GM21737 (cell line): ENCODE data around the gene ASTN2.

Source experiments
- ATAC-seq: cut with Tn5 transposase; IDR thresholded peaks from one replicate; pipeline ENCODE4 v1.9.1; 2021; ENCODE audit warnings: mild to moderate bottlenecking, moderate library complexity; ENCODE audit not compliant: unreplicated experiment

The ASTN2 gene

GRCh38 chr9:116550696-116551436 lies 864.0 kb downstream of the ASTN2 start:
- no peak for ATAC-seq

- no peak for ATAC-seq
These were observed 864.8 kb downstream of the ASTN2 start for GRCh38 chr9:116549786-116550660.

DNA sequence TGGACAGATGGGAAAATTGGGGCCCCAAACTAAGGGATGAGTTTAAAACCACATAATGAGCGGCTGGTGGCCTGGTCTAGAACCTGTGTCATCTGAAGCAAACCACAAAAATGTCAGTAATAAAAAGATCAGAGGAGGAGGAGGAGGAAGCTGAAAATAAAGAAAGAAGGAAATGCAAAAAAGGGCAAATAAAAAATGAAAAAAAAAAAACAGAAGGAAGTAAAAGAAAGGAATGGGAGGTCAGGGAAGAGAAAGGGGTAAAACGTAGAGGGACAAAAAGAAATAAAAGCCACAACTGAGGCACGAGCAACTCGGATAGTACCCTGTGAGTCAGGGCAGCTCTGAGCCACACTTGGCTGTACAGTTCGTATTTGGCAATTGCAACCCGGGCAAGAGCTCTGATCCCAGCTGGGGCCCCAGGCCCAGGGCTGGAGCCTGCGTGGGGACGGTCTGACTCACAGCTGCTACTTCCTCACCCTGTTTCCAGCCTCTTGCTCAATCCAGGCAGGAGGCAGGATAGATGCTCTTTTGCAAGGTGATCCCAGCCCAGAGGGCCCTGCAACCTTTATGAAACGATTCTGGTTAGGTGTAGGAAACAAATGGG lies 865.7 kb downstream of the ASTN2 start:
- ATAC-seq = no peak

DNA sequence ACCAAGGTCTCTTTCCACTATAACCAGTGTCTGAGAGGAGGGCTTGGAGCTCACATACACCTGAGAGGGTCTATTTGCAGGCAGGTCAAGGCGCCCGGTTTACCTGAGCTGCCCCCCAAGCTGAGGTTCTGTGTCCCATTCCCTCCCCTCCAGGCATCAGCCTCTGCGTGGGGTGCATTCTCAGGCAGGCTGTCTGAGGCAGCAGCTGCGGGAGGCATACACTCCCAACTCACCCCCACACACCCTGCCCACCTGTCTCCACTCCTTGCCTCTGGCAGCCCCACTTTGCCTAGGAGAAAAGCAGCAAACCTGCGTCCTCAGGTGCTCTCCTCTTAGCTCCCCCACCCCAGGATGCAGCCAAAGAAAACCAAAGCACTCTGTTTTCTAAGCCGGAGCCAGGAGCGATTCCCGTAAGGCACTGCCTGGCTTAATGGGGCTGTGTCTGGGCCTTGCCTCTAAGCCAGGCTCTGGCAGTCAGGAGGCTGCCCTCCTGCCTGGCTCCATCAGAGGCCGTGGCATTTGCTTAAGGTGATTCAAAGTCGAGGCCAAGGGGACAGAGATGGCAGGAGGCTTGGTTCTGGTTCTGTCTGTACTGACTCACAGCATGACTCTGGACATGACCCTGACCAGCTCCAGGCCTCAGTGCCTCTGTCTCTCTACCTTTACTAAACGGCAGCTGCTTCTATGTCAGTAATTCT lies 867.0 kb downstream of the ASTN2 start:
- ATAC-seq = no peak

DNA sequence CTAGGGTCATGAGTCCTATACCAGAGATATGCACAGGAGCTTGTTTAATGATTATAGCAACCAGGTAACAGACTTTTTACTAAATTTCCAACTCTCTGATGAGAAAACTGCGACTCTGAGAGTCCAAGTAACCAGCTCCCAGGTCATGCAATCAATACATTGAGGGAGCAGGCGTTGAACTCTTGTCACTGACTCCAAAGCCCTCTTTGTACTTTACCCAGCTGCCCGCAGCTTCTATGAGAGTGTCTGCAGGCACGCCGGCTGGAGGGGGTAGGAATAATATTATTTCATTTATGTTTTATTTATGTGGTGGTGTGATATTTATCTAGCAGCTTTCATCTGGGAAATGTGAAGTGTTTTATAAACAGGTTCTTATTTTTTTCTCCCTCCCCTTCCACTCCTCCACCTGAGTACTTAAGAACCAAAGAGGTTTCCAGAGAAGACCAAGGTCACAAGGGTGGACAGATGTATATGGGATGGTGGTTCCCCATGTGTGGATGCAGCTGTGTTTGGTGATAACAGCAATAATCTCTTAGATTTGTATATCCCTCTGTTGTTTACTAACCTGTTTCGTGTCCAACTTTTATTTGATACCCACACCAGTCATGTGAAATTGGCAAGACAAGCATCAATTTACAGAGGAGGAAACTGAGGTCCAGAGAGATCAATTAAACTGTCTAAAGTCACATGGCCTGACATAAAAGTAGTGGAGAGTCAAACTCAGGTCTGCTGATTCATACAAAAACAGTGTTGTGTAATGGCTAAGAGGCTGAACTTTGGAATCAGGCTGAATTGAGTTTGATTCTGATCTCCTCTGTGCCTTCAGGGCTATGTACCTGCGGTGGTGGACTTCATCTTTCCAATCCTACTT lies 867.9 kb downstream of the ASTN2 start:
- no peak for ATAC-seq

DNA sequence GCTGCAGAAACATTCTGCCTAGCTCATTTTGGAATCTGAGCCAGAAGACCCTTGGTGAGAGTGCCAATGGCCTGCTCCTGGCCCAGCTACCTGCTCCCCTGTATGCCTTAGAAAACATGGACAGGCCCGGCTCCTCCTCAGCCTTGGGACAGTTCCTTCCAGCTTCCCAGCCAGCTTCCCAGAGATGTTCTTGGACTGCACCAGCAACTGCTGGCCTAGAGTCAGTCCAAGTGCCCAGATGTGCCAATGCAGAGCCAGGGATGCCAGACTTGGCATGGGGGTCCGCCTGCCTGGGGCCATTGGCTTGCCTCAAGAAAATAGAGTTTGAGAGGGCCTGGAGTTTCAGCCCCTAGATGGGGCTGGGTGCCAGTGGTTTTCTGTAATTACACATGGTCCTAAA lies 870.0 kb downstream of the ASTN2 start:
- no peak for ATAC-seq

DNA sequence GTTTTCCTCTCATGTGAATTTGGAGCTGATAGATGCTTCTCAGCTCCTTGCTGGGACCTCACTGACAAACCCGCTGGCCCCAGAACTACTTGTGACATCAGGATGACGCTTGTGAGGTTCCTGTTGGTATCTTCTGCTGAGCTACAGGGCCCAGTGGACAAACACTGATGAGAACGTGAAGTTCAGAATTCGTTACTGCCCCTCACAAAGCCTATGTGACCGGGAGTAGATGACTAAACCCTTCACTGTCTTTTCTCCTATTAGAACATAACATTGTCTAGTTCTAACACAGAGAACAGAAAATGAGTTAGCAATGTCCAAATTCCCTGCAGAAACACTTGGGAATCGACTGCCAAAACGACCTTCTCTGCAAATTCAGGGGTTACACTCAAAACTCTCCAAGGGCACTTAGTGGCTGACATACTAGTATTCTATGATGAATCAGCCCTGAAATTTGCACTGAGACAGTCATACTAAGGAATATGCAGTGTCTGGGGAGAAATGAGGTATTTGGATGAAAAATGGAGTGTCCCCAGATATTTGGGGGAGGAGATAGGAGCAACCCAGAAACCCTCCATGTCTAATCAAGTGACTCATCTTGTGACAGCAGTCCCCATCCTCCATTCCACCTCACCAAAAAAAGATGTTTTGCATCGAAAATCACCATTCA lies 871.0 kb downstream of the ASTN2 start:
- ATAC-seq = no peak

GRCh38 chr9:116541402-116541801 lies 873.5 kb downstream of the ASTN2 start:
- ATAC-seq = no peak

- ATAC-seq = no peak
These were observed 875.3 kb downstream of the ASTN2 start for GRCh38 chr9:116539549-116539948.

GRCh38 chr9:116525611-116526010 lies 889.2 kb downstream of the ASTN2 start:
- no peak for ATAC-seq

DNA sequence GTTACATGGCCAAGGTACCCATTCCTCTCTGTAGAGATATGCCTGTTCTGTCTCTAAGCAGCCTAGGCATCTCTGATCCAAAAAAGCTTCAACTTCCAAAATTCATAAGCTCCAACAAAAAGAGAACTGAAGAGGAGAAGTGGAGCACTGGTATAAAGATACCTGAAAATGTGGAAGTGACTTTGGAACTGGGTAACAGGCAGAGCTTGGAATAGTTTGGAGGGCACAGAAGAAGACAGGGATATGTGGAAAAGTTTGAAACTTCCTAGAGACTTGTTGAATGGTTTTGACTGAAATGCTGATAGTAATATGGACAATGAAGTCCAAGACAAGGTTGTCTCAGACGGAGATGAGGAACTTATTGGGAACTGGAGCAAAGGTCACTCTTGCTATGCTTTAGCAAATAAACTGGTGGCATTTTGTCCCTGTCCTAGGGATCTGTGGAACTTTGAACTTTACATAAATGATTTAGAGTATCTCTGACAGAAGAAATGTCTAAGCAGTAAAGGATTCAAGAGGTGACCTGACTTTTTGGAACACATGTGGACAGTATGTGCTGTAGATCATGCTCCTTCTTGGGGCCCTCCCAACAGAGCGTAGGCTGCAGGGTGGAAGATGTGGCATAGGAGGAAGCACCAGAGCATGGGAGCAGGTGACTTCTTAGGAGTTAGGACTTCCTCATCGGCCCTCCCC lies 889.9 kb downstream of the ASTN2 start:
- no peak for ATAC-seq

DNA sequence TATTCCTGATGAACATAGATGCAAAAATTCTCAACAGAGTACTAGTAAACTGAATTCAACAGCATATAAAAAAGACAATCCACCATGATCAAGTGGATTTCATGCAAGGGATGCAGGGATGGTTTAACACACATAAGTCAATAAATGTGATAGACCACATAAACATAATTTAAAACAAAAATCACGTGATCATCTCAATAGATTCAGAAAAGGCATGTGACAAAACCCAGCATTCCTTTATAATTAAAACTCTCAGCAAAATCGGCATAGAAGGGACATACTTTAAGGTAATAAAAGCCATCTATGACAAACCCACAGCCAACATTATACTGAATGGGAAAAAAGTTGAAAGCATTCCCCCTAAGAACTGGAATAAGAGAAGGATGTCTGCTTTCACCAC lies 894.6 kb downstream of the ASTN2 start:
- ATAC-seq = no peak

- ATAC-seq = no peak
These were observed 898.4 kb downstream of the ASTN2 start for GRCh38 chr9:116516456-116516855.

GRCh38 chr9:116515541-116515940 lies 899.3 kb downstream of the ASTN2 start:
- no peak for ATAC-seq

DNA sequence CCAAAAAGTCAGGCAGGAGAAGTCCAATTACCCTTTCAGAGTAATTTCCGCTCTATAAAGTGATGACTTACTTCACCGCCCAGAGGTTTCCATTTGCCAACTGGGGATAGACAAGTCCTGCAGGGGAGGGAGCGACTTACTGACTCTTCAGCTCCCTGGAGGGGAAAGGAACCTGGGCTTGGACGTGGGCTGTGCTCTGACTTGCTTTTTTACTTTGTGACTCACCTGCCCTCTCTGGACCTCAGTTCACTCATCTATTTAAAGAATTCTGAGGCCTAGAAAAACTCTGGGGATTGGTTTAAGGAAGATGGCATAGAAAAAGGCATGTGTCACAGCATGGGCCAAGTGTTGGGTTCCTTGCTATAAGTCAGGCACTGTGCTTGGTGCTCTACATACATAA lies 908.2 kb downstream of the ASTN2 start:
- no peak for ATAC-seq

DNA sequence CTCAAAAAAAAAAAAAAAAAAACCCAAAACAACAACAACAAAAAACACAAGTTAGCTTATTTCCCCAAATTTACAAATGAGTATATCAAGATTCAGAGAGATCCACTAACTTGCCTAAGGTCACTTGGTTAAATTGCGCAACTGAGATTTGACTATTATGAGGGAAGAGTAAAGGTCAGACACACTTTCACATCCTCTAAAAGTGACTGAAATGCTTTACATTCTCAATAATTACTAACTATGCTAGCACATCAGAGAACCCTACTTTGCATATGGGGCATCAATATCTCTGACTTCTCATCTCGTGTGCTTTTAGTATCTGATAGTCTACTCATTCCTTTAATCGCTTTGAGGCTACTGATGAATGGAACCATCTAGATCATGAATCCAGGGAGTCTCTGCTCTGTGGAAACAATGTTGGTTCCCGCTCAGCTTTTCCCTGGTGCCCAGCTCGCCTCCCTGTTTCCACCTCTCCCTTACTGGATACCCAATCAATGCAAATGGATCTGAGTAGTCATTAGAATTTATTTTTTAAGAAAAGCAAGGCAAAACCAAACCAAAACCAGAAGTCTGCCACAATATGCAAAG lies 909.9 kb downstream of the ASTN2 start:
- ATAC-seq = peak; percentile 95

DNA sequence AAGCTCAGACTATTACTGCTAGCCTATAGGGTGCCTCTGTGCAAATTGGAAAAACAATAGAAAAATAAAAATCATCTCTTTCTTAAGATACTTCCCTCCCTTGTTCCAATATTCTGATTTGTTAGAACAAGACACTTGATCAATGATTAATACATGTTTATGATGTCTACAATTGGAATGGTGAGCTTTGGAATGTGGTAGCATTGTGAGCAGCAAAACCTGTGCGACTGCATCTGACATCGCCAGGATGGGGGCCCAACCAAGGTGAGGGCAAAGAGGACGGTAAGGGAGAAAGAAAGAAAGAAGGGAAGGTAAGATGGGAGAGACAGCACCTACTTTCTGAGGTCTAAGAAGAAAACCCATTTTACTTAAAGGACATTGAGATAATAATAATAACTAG lies 910.8 kb downstream of the ASTN2 start:
- no peak for ATAC-seq

GRCh38 chr9:116502746-116503145 lies 912.1 kb downstream of the ASTN2 start:
- no peak for ATAC-seq

GRCh38 chr9:116501871-116502270 lies 913.0 kb downstream of the ASTN2 start:
- no peak for ATAC-seq
